Endothelial cell of umbilical vein (primary cell): ENCODE data around the gene FHIT. TPM values are rescaled to one million over a fixed set of nuclear protein-coding genes. Genes with fewer than 3 reads are reported as not detected.

Source experiments
- BruUV-seq: library from RNA; stranded (reverse); fragments of 400-500 nt; replicated peaks from 2 replicates; lab custom pipeline; 2021; lab: Mats Ljungman, UMichigan
- CTCF ChIA-PET: fragments of 300-600, 350-600 bp; sonication (Branson Sonifier 250); formaldehyde crosslinking; loops from one replicate; lab custom pipeline; 2021; ENCODE audit warnings: antibody characterized with exemption, inconsistent platforms; lab: Charles Lee
- POLR2A ChIA-PET: fragments of 300-600, 350-600 bp; sonication (Branson Sonifier 250); formaldehyde crosslinking; loops from one replicate; lab custom pipeline; 2021; ENCODE audit warnings: antibody characterized with exemption, inconsistent platforms; lab: Charles Lee
- DNase-seq: peaks from one replicate; pipeline ENCODE4 v3.0.0-alpha.2; 2011; ENCODE audit warnings: low read depth, low spot score
- FAIRE-seq: peaks from 2 replicates; lab custom pipeline; 2011; peaks lifted over from hg19 to GRCh38; lab: Jason Lieb, UNC
- H2AFZ ChIP-seq: 2 replicates; pipeline ENCODE4 v1.6.0; 2012; ENCODE audit warnings: low read depth, low read length, control low read depth, inconsistent platforms
- H3K27ac ChIP-seq: 2 replicates; pipeline ENCODE4 v1.5.1; 2011; ENCODE audit warnings: low read depth, mild to moderate bottlenecking, control low read depth, low read length, moderate library complexity; ENCODE audit not compliant: insufficient read depth
- H3K27me3 ChIP-seq, 2 experiments: 2 replicates each; pipeline versions ENCODE4 v1.6.0 to v1.6.1; 2011; ENCODE audit warnings: low read length in 2 of 2, mixed read lengths in 1 of 2; ENCODE audit not compliant: control insufficient read depth in 2 of 2, insufficient read depth in 2 of 2
- H3K36me3 ChIP-seq, 2 experiments: 2 replicates in 1 of 2; 3 replicates in 1 of 2; pipeline ENCODE4 v1.5.1; 2011; ENCODE audit warnings: low read length in 2 of 2, mild to moderate bottlenecking in 1 of 2, moderate library complexity in 1 of 2; ENCODE audit not compliant: control insufficient read depth in 2 of 2, insufficient read depth in 2 of 2; ENCODE audit errors: extremely low read depth in 1 of 2
- H3K4me1 ChIP-seq: 3 replicates; pipeline ENCODE4 v1.5.1; 2011; ENCODE audit warnings: mild to moderate bottlenecking, low read length; ENCODE audit not compliant: control insufficient read depth, insufficient read depth; ENCODE audit errors: extremely low read depth
- H3K4me2 ChIP-seq: 2 replicates; pipeline ENCODE4 v1.6.1; 2011; ENCODE audit warnings: low read length, control low read depth, mixed read lengths; ENCODE audit not compliant: insufficient read depth
- H3K4me3 ChIP-seq, 3 experiments: fragments of 200-600 bp in 1 of 3; sonication (generic), shearing (Covaris generic) in 1 of 3; replicated peaks in 1 of 3; 2 replicates each; pipeline ENCODE4 v1.5.1; 2011 to 2016; ENCODE audit warnings: control low read depth in 3 of 3, low read length in 3 of 3, mild to moderate bottlenecking in 2 of 3, inconsistent platforms in 1 of 3, low read depth in 1 of 3, moderate library complexity in 1 of 3; ENCODE audit not compliant: insufficient read depth in 1 of 3
- H3K79me2 ChIP-seq: 2 replicates; pipeline ENCODE4 v1.6.0; 2012; ENCODE audit warnings: low read length, inconsistent platforms; ENCODE audit not compliant: control insufficient read depth, insufficient read depth
- H3K9ac ChIP-seq: replicated peaks from 2 replicates; pipeline ENCODE3; 2011; ENCODE audit warnings: low read length, control low read depth; ENCODE audit not compliant: insufficient read depth; ENCODE audit errors: extremely low read depth
- H3K9me1 ChIP-seq: replicated peaks from 3 replicates; pipeline ENCODE4 v1.6.0; 2011; ENCODE audit warnings: mild to moderate bottlenecking, low read length; ENCODE audit not compliant: control insufficient read depth, insufficient read depth; ENCODE audit errors: extremely low read depth
- H3K9me3 ChIP-seq: replicated peaks from 2 replicates; pipeline ENCODE4 v1.5.1; 2012; ENCODE audit warnings: low read length, inconsistent platforms; ENCODE audit not compliant: control insufficient read depth, insufficient read depth
- H4K20me1 ChIP-seq: replicated peaks from 2 replicates; pipeline ENCODE3; 2011; ENCODE audit warnings: mild to moderate bottlenecking, low read length; ENCODE audit not compliant: control insufficient read depth, insufficient read depth; ENCODE audit errors: extremely low read depth
- CTCF ChIP-seq, 2 donors: IDR thresholded peaks; 1 replicate in 1 of 2; 2 replicates in 1 of 2; pipeline ENCODE4 v1.5.1; 2011; ENCODE audit warnings: low read length in 2 of 2, mild to moderate bottlenecking in 2 of 2, moderate library complexity in 2 of 2, control low read depth in 1 of 2, inconsistent platforms in 1 of 2, low read depth in 1 of 2; ENCODE audit not compliant: insufficient read depth in 1 of 2; ENCODE audit errors: extremely low read depth in 1 of 2
- EZH2 ChIP-seq: IDR thresholded peaks from 2 replicates; pipeline ENCODE4 v1.6.1; 2012; ENCODE audit warnings: borderline replicate concordance, low read depth, mild to moderate bottlenecking, moderate library complexity, low read length, inconsistent platforms; ENCODE audit not compliant: severe bottlenecking
- FOS ChIP-seq: IDR thresholded peaks from 2 replicates; pipeline ENCODE4 v1.6.1; 2011; ENCODE audit warnings: mild to moderate bottlenecking, low read length, moderate library complexity, borderline replicate concordance; ENCODE audit not compliant: insufficient read depth
- GATA2 ChIP-seq: IDR thresholded peaks from 2 replicates; pipeline ENCODE4 v1.7.0; 2011; ENCODE audit warnings: low read depth, mild to moderate bottlenecking, moderate library complexity, mixed read lengths, low read length; ENCODE audit not compliant: insufficient read length, insufficient read depth
- JUN ChIP-seq: IDR thresholded peaks from 2 replicates; pipeline ENCODE4 v1.6.1; 2011; ENCODE audit warnings: borderline replicate concordance, low read depth; ENCODE audit not compliant: insufficient read length, insufficient read depth
- MYC ChIP-seq: IDR thresholded peaks from one replicate; pipeline ENCODE4 v1.6.1; 2011; ENCODE audit warnings: mild to moderate bottlenecking, low read depth, low read length
- POLR2A ChIP-seq: IDR thresholded peaks from 2 replicates; pipeline ENCODE4 v1.6.1; 2012; ENCODE audit warnings: low read depth, mild to moderate bottlenecking, control low read depth, low read length
- POLR2AphosphoS5 ChIP-seq: IDR thresholded peaks from 2 replicates; pipeline ENCODE4 v1.6.1; 2012; ENCODE audit warnings: low read depth, mild to moderate bottlenecking, control low read depth, low read length, moderate library complexity; ENCODE audit not compliant: insufficient read depth
- dilution Hi-C: fragments of 300-500 bp; cut with MboI; formaldehyde crosslinking; loops from one replicate; pipeline ENCODE4 v1.15.0; 2019; ENCODE audit warnings: low sequenced_read_pairs; ENCODE audit not compliant: extremely low pct_ligation_motif_present
- intact Hi-C: fragments of 100-400 bp; cut with micrococcal nuclease; formaldehyde crosslinking; loops from one replicate; pipeline ENCODE4 v1.10.0; 2022
- polyA plus RNA-seq, 4 experiments: library from polyadenylated mRNA; depleted of rRNA in 3 of 4; stranded (reverse) in 3 of 4; unstranded in 1 of 4; fragments of >200 nt; gene quantifications; 2 replicates each; pipeline versions ENCODE4 v1.2.1 to v1.2.3, GENCODE V29; 2011 to 2012; ENCODE audit warnings: missing spikeins in 1 of 4
- total RNA-seq: library from RNA; stranded (reverse); gene quantifications from 2 replicates; pipeline ENCODE4 v1.2.3, GENCODE V29; 2021
- TF ChIP-seq, protein P1 (sequence below): IDR thresholded peaks from 2 replicates; pipeline ENCODE4 v1.6.1; 2011; ENCODE audit not compliant: insufficient read depth, insufficient read length

The FHIT gene
- total and polyA plus RNA-seq, 2 donors (not counting 3 experiments of a cell fraction or from before 2014, with no cell fraction given): 0.47 to 2.2 TPM

DNA sequence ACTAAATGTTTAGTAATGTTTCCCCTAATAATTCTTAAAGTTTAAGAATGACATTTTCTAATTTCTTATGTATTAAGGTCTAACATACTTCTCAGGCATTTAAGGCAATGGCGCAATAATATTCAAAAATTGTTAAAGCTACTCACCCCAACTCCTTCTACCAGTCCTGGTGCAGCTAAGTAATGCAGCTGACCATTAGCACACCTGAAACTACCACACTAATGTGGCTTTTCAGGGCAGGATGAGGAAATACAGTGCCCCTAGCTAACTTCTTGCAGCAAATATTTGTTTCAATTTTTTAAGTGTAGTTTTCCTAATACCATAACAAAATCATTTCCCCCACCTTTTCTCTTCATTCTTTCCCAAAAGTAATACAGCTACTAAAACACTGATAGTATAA, 827.7 kb downstream of the FHIT start:
- no peaks in the 10 kb centered on the region for H3K9me3 ChIP-seq
- no peaks in the 10 kb centered on the region for H3K4me1 ChIP-seq
- H3K4me3 ChIP-seq: no peak overlapping the region
- H3K9ac ChIP-seq: no peak overlapping the region
- TF ChIP-seq JUN: no peak
- TF ChIP-seq POLR2AphosphoS5: no peak
- no peak for TF ChIP-seq EZH2
- no peak for TF ChIP-seq FOS
- TF ChIP-seq MYC: no peak
- TF ChIP-seq POLR2A: no peak
- no peak for TF ChIP-seq CTCF (IDR thresholded peaks at IDR 0.05; ENCODE audit: extremely low read depth in 1 of 2, insufficient read depth in 1 of 2, low read depth in 1 of 2, low read length in 2 of 2)
- TF ChIP-seq GATA2: no peak
- TF ChIP-seq, protein P1, sequence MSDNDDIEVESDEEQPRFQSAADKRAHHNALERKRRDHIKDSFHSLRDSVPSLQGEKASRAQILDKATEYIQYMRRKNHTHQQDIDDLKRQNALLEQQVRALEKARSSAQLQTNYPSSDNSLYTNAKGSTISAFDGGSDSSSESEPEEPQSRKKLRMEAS: no peak
- no peaks in the 10 kb centered on the region for H3K27me3 ChIP-seq
- intact Hi-C loops (no loop called here), dilution Hi-C loops (no loop called here)
- H3K4me2 ChIP-seq: no peak overlapping the region
- no peaks in the 10 kb centered on the region for H3K79me2 ChIP-seq
- H3K9me1 ChIP-seq: no peaks in the 10 kb centered on the region
- no peak overlapping the region for H2AFZ ChIP-seq
- DNase-seq (no peak), FAIRE-seq (no peak)
- no peak overlapping the region for H3K27ac ChIP-seq
- BruUV-seq: no TSS peak
- no peaks in the 10 kb centered on the region for H4K20me1 ChIP-seq
- ChIA-PET POLR2A (no interaction called here), CTCF (no interaction called here)
- no peaks in the 10 kb centered on the region for H3K36me3 ChIP-seq
